Measurements from ENCODE around the gene TRIP4. TPM values are rescaled to one million over a fixed set of nuclear protein-coding genes. Genes with fewer than 3 reads are reported as not detected.
"Not testable (repeated sequence)": the region's sequence is repeated elsewhere in the genome, so short reads cannot be mapped to it uniquely, and the experiment has no call there.

Gene TRIP4
- total RNA-seq, 4 donors from 2014 or later, result 1.9 to 5.3 (median 3.4) TPM

DNA sequence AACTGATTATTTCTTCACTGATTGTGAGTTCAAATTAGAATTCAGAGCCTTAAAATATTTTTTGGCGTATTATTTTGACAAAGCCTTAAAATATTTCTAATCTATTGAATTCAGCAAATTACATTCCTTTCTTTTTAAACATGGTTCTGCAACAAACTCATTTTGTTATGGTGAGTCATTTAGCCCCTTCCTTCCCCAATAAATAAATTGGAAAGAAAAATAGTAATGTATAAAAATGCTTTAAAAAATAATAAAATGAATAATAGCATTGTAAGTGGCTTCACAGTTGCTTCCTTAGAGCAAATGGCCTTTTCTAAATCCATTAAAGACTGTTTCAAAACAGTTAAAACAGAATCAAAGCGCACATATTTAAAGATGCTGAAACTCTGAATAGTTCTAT is 43.8 kb upstream of the TRIP4 start:
- TF ChIP-seq POLR2A (IDR thresholded peaks at IDR 0.05), result no peak
- TF ChIP-seq, protein P1, sequence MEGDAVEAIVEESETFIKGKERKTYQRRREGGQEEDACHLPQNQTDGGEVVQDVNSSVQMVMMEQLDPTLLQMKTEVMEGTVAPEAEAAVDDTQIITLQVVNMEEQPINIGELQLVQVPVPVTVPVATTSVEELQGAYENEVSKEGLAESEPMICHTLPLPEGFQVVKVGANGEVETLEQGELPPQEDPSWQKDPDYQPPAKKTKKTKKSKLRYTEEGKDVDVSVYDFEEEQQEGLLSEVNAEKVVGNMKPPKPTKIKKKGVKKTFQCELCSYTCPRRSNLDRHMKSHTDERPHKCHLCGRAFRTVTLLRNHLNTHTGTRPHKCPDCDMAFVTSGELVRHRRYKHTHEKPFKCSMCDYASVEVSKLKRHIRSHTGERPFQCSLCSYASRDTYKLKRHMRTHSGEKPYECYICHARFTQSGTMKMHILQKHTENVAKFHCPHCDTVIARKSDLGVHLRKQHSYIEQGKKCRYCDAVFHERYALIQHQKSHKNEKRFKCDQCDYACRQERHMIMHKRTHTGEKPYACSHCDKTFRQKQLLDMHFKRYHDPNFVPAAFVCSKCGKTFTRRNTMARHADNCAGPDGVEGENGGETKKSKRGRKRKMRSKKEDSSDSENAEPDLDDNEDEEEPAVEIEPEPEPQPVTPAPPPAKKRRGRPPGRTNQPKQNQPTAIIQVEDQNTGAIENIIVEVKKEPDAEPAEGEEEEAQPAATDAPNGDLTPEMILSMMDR (IDR thresholded peaks at IDR 0.05 in 4 of 5, conservative IDR thresholded peaks at IDR 0.05 in 1 of 5), result no peak

DNA sequence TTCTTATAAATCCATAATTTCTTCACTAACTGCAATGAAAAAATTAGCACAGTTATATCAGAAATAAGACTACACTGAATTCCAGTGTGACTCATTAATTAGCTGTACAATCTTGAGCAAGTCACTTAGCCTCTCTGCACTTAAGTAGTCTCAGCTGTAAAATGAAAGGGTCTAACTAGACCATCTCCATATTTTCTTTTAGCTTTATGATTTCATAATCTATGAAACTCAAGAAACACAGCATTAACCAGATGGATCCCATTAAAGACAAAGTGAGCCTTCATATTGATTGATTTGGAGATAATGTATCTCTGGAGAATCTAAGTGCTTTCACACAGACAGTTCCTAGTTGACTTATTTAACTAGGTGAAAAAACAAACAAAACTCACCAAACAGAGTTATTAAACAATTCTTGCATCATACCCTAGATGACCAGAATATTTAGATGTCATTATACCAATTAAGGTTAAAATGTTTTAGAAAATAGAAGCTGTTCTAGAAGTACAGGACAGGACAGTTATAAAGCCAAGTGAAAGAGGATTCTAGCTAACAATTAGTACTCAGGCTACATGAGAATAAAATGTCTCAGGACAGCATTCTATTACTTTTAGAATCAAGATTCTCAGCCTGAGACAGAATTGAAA is 42.9 kb upstream of the TRIP4 start:
- ATAC-seq, result no peak
- Histone ChIP-seq H3K27me3 (no peaks in the 10 kb centered on the region), H3K4me1 (peaks cover 0 to 8% of the 10 kb centered on the region in 2 donors), H3K36me3 (no peaks in the 10 kb centered on the region), H3K4me3 (no peak overlapping the region), H3K9me3 (no peaks in the 10 kb centered on the region), H3K27ac (no peak overlapping the region)
- in situ Hi-C loops (cut with MboI; ENCODE audit: low sequenced_read_pairs in 4 of 4), result no loop called here
- intact Hi-C loops (cut with DNase I; ENCODE audit: low total_unique reads), result no loop called here
- no peak for DNase-seq
- TF ChIP-seq, protein P1 (IDR thresholded peaks at IDR 0.05 in 4 of 5, conservative IDR thresholded peaks at IDR 0.05 in 1 of 5), result no peak
- no peak for TF ChIP-seq POLR2A (IDR thresholded peaks at IDR 0.05)

More for the DNA sequence above, 43.8 kb upstream of the TRIP4 start:
- no peak overlapping the region for H3K27ac ChIP-seq
- no peak for DNase-seq
- intact Hi-C loops (cut with DNase I; ENCODE audit: low total_unique reads) (no loop called here), in situ Hi-C loops (cut with MboI; ENCODE audit: low sequenced_read_pairs in 4 of 4) (no loop called here)
- ATAC-seq, result no peak
- peaks cover 0 to 8% of the 10 kb centered on the region in 2 donors for H3K4me1 ChIP-seq
- H3K4me3 ChIP-seq, result no peak overlapping the region
- no peaks in the 10 kb centered on the region for H3K27me3 ChIP-seq
- no peaks in the 10 kb centered on the region for H3K9me3 ChIP-seq
- no peaks in the 10 kb centered on the region for H3K36me3 ChIP-seq

DNA sequence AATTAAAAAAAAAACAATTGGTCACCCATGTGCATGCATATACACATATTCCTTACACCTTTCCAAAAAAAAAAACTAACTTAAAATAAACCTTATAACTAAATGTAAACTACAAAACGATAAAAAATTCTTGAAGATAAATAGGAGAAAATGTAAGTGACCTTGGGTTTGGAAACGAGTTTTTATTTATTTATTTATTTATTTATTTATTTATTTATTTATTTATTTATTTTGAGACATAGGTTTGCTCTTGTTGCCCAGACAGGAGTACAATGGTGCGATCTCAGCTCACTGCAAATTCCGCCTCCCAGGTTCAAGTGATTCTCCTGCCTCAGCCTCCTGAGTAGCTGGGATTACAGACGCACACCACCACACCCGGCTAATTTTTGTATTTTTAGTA is 41.4 kb upstream of the TRIP4 start:
- H3K9me3 ChIP-seq; intact Hi-C loops (cut with DNase I; ENCODE audit: low total_unique reads); H3K4me3 ChIP-seq; in situ Hi-C loops (cut with MboI; ENCODE audit: low sequenced_read_pairs in 4 of 4); H3K27me3 ChIP-seq; H3K4me1 ChIP-seq; ATAC-seq; H3K27ac ChIP-seq; DNase-seq; H3K36me3 ChIP-seq: not testable (repeated sequence)

DNA sequence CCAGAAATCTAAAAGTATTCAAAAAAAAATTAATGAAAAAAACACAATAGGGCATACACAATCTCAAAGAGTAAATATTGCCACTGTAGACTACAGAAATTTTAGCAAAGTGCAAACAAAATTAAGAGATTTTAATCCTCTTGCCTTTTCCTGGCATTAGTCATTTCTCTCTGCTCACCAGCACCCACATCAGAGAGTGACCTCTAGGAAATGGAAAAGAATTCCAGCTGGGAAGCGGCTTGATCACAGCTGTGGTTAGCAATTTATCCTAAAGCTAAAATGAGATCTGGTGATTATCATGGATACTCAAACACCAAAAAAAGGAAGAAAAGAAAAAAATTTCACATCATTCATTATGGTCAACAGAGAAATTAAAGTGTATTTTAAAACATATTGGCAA is 39.2 kb upstream of the TRIP4 start:
- intact Hi-C loops (cut with DNase I; ENCODE audit: low total_unique reads) (no loop called here), in situ Hi-C loops (cut with MboI; ENCODE audit: low sequenced_read_pairs in 4 of 4) (no loop called here)
- no peak for TF ChIP-seq POLR2A (IDR thresholded peaks at IDR 0.05)
- TF ChIP-seq, protein P1 (IDR thresholded peaks at IDR 0.05 in 4 of 5, conservative IDR thresholded peaks at IDR 0.05 in 1 of 5), result no peak
- no peak for DNase-seq
- H3K27ac ChIP-seq, result no peak overlapping the region
- no peaks in the 10 kb centered on the region for H3K27me3 ChIP-seq
- H3K4me1 ChIP-seq, result peaks cover 0 to 8% of the 10 kb centered on the region in 2 donors
- ATAC-seq, result no peak
- no peak overlapping the region for H3K4me3 ChIP-seq
- H3K9me3 ChIP-seq, result no peaks in the 10 kb centered on the region
- no peaks in the 10 kb centered on the region for H3K36me3 ChIP-seq

DNA sequence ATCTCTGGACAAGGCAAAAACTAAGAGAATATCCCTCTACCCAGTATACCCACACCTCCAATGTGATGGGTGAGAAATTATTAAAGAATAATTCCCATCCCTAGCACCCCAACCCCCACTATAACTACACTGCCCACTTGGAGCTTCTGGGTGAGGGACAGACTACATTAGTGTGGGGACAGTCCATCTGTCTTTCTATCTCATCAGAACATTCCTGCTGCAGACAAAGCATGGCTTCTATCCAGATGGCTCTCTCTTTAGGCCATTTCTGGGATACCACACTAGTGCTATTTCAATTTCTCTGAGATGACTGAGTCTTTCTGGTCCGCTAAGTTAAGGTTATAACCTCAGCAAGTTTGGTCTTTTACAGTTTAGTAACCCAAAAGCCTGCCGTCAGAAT is 38.3 kb upstream of the TRIP4 start:
- no peaks in the 10 kb centered on the region for H3K36me3 ChIP-seq
- ATAC-seq (no peak), DNase-seq (no peak)
- peaks cover 0 to 5% of the 10 kb centered on the region in 2 donors for H3K4me1 ChIP-seq
- no peak overlapping the region for H3K4me3 ChIP-seq
- H3K27ac ChIP-seq, result no peak overlapping the region
- H3K27me3 ChIP-seq, result no peaks in the 10 kb centered on the region
- intact Hi-C loops (cut with DNase I; ENCODE audit: low total_unique reads) (no loop called here), in situ Hi-C loops (cut with MboI; ENCODE audit: low sequenced_read_pairs in 4 of 4) (no loop called here)
- H3K9me3 ChIP-seq, result no peaks in the 10 kb centered on the region
- no peak for TF ChIP-seq POLR2A (IDR thresholded peaks at IDR 0.05)
- TF ChIP-seq, protein P1 (IDR thresholded peaks at IDR 0.05 in 4 of 5, conservative IDR thresholded peaks at IDR 0.05 in 1 of 5), result no peak

Data from gastrocnemius medialis (tissue), 4 donors.